A172 (cell line): Measurements from ENCODE around the gene PANK2. TPM values are rescaled to one million over a fixed set of nuclear protein-coding genes. Genes with fewer than 3 reads are reported as not detected.
"Not testable (repeated sequence)": the region's sequence is repeated elsewhere in the genome, so short reads cannot be mapped to it uniquely, and the experiment has no call there.

ENCODE experiments used
- DNase-seq: peaks from one replicate; pipeline ENCODE4 v3.0.0-alpha.2; 2015; ENCODE audit warnings: low spot score
- total RNA-seq: library from RNA; depleted of rRNA; stranded (reverse); fragments of >200 nt; shearing (Covaris generic); gene quantifications from 2 replicates; pipeline ENCODE4 v1.2.3, GENCODE V29; 2014

The PANK2 gene
- total RNA-seq, 1 experiment from 2014 or later = 97.0 TPM

DNA sequence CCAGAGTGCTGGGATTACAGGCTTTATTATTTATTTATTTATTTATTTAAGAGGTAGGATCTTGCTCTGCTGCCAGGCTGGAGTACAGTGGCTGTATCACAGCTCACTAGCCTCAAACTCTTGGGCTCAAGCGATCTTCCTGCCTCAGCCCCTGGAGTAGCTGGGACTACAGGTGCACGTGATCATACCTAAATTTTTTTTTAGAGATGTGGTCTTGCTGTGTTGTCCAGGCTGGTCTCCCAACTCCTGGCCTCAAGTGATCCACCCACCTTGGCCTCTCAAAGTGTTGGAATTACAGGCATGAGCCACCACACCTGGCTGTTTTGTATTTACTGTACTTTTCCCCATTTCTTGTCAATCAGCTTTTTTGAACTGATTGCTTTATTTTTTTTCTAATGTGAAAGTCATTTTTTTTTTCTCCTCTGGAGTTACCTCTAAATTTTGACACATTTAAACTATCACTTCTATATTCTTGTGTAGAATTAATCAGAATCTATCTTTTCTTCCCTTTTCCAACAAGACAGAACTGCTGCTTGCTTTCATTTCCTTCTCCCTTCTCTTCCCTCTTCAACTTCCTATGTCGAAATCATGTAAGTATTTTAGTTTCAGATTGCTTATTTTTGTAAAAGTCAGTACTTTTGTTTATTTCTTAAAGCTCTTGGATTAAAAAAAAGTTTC lies 12.0 kb downstream of the PANK2 start:
- no peak for DNase-seq

DNA sequence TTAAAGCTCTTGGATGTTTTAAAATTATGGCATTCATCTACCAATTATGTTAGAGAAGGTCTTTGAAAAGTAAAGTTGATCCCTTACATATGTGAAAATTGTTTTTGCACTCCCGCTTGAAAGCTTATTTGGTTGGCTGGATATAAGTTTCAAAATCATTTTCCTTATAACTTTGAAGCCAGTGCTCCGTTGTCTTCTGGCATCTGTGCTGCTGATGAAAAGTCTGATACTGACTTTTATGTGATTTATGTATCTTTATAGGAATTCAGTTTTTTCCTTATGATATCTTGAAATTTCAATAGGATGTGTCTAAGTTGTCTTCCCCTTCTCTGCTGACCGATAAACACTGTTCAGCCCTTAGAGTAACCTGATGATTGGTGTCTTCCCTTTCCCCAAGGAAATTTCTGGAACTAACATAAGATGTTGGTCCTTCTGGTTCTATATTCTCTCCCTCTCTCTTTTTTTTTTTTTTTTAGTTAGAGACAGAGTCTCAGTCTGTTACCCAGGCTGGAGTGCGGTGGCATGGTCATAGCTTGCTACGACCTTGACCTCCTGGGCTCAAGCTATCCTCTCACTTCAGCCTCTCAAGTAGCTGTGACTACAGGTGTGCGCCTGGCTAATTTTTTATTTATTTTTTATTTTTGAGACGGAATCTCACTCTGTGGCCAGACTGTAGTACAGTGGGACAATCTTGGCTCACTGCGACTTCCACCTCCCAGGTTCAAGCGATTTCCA lies 12.7 kb downstream of the PANK2 start:
- DNase-seq = no peak

GRCh38 chr20:3902446-3902845 lies 13.3 kb downstream of the PANK2 start:
- no peak for DNase-seq

- no peak for DNase-seq
These were observed 15.0 kb downstream of the PANK2 start for GRCh38 chr20:3904224-3904623.

GRCh38 chr20:3904857-3905256 lies 15.7 kb downstream of the PANK2 start:
- DNase-seq = no peak

- not testable (repeated sequence) for DNase-seq
These were observed 17.8 kb downstream of the PANK2 start for GRCh38 chr20:3906744-3907721.

- DNase-seq = no peak
These were observed 19.5 kb downstream of the PANK2 start for GRCh38 chr20:3908667-3909066.

DNA sequence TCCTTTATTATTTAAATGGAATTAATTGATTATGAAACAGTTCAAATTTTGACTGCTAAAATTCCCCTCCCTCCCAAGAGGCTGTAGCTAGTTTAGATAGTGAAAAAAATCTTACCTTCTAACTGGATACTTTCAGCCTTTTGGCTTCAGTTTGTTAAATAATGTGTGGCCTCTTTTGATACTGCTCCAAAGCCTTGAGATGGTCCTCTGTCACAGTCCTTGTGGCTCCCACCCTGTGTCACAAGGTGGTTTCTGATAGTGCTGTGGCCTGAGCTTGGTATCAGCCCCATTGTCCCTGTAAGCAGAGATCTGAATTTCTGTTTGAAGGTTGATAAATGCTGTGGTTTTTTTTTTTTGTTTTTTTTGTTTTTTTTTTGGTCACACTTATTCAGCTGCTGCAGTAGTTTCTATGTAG lies 20.8 kb downstream of the PANK2 start:
- no peak for DNase-seq

DNA sequence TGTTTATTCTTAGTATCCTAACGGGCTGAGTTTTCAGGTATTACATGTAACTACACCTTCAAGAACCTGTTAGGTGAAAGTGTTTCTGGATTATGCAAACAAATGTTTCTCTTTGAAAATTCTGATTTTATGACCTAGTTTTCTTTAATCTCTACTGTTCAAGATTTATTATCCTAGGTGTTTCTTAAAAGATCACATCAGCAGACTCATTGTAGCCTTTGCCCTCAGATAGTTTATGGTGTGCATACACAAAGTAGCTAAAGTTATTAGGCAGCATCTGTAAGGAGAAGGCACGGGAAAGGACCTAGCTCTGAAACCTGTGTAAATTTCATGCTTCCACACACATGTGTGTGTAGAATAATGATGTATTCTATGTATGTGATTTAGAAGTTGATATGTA lies 21.7 kb downstream of the PANK2 start:
- DNase-seq = no peak

DNA sequence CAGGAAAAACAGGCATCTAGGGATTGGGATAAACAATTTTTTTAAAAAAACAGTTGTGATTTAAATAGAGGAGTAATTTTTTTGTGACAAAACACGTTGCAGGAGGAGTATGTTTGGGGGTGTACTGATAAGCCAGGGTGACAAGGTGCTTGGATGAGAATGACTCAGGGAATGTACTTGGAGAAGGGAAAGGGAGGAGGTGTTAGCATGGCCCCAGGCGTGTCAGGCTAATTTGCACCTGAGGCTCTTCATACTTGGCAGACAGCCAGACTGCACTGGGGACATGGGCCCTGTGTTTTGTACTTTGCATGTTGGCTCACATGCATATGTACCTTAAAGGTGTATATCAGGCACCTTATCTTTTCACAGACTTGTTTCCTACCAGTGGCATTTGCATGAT lies 22.8 kb downstream of the PANK2 start:
- no peak for DNase-seq

DNA sequence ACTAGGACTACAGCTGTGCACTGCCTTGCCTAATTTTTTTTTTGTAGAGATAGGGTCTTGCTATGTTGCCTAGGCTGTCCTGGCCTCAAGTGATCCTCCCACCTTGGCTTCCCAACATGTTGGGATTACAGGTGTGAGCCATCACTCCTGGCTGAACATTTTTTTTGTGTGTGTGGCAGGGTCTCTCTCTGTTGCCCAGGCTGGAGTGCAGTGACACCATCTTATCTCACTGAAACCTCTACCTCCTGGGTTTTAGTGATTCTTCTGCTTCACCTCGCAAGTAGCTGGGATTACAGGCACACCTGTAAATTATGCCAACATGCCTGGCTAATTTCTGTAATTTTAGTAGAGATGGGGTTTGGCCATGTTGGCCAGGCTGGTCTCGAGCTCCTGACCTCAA lies 25.3 kb downstream of the PANK2 start:
- DNase-seq = no peak

GRCh38 chr20:3915691-3916090 lies 26.5 kb downstream of the PANK2 start:
- no peak for DNase-seq

GRCh38 chr20:3916364-3916763 lies 27.2 kb downstream of the PANK2 start:
- no peak for DNase-seq

GRCh38 chr20:3919352-3919751 lies 30.2 kb downstream of the PANK2 start:
- DNase-seq = no peak

DNA sequence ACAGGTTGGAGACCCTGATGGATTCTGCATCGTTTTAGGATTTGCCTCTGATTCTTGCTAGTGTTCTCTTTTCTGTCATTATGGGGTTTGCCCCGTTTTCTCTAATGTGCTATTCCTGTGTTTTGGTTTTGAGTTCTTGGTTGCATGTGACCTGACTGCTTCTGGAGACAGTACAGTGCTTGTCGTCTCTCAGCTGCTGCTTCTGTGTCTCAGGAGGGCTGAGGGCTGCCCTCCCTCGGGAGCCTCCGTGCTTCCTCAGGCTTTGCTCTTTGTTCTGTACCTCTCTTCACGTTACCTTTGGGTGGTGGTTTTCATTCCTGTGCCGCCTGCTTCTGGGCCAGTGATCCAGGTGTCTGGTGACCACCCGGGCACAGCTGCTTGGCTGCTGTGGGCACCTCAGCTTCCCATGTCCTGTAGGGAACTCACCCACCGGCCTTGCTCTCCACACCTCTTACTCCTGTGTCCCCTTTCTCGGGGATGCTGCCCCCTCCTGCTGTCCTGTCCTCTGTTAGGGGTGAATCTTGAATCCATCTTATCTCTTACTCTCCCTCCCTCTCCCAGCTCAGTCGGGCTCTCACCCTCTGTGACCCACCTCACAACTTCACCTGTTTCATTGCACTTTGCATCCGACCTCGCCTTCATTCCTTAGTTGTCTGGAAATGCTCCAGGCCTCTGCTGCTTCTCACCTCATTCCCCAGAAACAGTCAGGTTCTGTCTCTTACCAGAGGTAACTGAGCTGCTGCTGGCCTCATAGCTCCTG lies 33.2 kb downstream of the PANK2 start:
- no peak for DNase-seq

- no peak for DNase-seq
These were observed 33.8 kb downstream of the PANK2 start for GRCh38 chr20:3922983-3923339.

DNA sequence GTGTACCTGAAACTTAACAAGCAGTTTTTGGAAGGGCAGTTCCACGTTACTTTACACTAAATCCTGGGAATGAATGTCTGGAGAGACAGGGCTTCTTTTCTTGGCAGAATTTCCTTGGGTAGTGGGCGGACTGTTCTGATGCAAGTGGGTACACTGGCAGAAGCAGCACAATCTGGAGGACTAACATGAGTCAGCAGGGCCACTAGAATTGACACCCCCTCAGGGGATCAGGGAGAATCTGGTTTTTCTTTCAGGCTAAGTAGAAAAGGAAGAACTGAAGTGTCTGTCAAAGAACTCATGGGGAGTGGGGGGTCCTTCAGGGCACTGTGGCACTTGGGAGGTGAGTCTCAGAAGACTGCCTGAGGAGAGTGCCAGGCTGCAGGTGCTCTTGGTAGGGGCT lies 34.6 kb downstream of the PANK2 start:
- DNase-seq = no peak

DNA sequence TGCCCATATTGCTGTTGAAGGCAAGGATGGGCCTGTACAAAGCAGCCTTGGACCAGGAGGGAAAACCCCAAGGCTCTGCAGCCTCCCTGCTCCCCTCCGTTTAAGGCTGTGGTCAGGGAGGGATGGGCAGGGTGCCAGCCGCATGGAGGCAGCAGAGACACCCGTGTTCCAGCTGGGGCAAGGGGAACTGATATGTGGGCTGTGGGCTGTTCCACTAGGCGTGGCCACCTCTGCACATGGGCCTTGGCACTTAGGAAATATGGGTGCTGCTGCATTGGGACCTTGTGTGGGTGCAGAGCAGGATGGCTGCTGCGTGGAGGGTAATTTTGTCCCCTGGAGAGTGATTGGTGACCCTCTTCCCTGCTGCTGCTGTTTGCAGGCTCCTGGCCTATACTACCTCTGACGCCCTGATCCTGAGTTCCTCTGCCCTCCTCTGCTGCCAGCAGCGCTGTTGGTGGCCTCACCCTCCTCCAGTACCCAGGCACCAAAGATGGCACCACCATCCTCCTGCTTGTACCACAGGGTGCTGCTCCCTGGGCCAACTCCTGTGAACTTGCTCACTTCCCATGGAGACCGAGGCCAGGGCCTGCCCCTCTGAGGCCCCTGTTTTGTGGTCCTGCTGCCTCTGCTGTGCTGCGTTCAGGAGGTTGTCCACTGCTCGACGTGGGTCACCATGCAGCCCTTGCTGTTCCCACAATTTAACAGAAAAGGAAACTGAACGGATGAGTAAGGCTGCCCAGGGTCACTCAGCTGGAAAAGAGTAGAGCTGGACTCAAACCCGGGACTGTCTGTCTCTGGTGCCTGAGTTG lies 35.3 kb downstream of the PANK2 start:
- DNase-seq = no peak

DNA sequence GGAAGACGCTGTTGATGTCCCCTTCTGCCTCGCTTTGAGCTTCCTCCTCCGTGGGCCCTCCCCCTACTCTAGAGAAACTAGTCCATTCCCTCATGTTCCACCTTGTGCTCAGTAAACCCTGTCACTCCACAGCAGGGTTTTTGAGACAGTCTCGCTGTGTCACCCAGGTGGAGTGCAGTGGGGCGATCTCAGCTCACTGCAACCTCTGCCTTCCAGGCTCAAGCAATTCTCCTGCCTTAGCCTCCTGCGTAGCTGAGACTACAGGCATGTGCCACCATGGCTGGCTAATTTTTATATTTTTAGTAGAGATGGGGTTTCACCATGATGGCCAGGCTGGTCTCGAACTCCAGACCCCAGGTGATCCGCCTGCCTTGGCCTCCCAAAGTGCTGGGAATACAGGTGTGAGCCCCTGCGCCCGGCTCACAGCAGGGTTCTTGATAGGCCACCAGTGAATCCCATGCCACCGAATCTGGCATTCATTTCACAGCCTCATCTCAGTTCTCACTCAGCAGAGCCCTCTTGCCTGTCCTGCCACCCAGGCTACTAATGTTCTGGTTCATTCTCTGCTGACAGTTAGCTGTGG lies 36.0 kb downstream of the PANK2 start:
- DNase-seq = no peak

DNA sequence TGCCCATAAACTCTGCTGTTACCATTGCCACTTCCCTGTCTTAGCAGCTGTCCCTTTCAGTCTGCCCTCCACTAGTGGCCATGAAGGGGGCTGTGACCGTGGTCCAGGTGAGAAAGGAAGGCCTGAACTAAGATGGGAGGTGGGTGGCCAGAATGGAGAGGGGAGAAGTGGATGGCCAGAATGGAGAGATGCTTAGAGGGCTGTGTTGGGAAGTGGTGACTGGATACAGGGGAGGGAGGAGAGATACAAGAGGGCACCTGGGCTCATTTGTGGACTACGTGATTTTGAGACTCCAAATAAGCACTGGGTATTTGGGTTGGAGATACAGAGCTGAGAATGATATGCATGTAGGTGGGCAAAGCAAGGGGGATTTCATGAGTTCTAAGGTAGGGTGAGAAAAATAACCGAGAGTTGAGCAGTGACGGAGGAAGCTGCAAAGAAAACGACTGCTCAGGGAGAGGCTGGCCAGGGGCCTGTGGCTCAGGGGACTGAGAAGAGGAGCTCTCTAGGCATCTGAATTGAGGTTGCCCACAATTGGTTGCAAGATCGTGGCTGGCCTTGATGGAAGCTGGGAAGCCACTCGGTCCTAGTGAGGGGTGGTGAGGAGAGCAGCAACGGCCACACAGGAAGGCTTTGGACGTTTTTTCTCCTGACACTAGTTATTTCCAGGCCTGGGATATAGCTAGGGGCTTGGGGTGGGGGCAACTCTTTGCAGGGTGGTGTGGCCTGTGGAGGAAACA lies 36.9 kb downstream of the PANK2 start:
- no peak for DNase-seq
